HG03571 (cell line): Measurements from ENCODE around the gene AKIRIN1.
"Not testable (repeated sequence)": the region's sequence is repeated elsewhere in the genome, so short reads cannot be mapped to it uniquely, and the experiment has no call there.

ENCODE experiments used
- ATAC-seq: cut with Tn5 transposase; IDR thresholded peaks from one replicate; pipeline ENCODE4 v1.9.1; 2021; ENCODE audit not compliant: unreplicated experiment

AKIRIN1 gene

GRCh38 chr1:38990738-38991637 is at the start of gene AKIRIN1:
Gene AKIRIN1, plus strand, starts transcription at chr1:38991276. Its CDS starts 105 bp downstream, at chr1:38991381.
- peak; percentile 86 for ATAC-seq

- ATAC-seq, result no peak
Observed at GRCh38 chr1:38941527-38942019, 49.5 kb upstream of the AKIRIN1 start, which contains the start of gene RHBDL2. Gene RHBDL2, minus strand, starts transcription at chr1:38941830. Its CDS starts 22,618 bp downstream, at chr1:38919212.

- no peak for ATAC-seq
Observed at GRCh38 chr1:38942664-38943428, 48.2 kb upstream of the AKIRIN1 start.

GRCh38 chr1:38944547-38944946 is 46.5 kb upstream of the AKIRIN1 start:
- no peak for ATAC-seq

- ATAC-seq, result no peak
Observed at GRCh38 chr1:38950553-38950952, 40.5 kb upstream of the AKIRIN1 start.

GRCh38 chr1:38953433-38953860 is 37.6 kb upstream of the AKIRIN1 start:
- ATAC-seq, result no peak

- ATAC-seq, result no peak
Observed at GRCh38 chr1:38958967-38959366, 32.1 kb upstream of the AKIRIN1 start.

- no peak for ATAC-seq
Observed at GRCh38 chr1:38962113-38962512, 29.0 kb upstream of the AKIRIN1 start.

- ATAC-seq, result no peak
Observed at GRCh38 chr1:38962560-38962959, 28.5 kb upstream of the AKIRIN1 start.

GRCh38 chr1:38964140-38964548 is 26.9 kb upstream of the AKIRIN1 start:
- no peak for ATAC-seq

- not testable (repeated sequence) for ATAC-seq
Observed at GRCh38 chr1:38973145-38973544, 17.9 kb upstream of the AKIRIN1 start.

GRCh38 chr1:38973659-38974437 is 17.2 kb upstream of the AKIRIN1 start:
- ATAC-seq, result no peak

- ATAC-seq, result not testable (repeated sequence)
Observed at GRCh38 chr1:38977399-38978244, 13.5 kb upstream of the AKIRIN1 start.

- ATAC-seq, result not testable (repeated sequence)
Observed at GRCh38 chr1:38978245-38978542, 12.9 kb upstream of the AKIRIN1 start.

- not testable (repeated sequence) for ATAC-seq
Observed at GRCh38 chr1:38979380-38979779, 11.7 kb upstream of the AKIRIN1 start.

GRCh38 chr1:38989979-38990378 is 1.1 kb upstream of the AKIRIN1 start:
- ATAC-seq, result no peak

GRCh38 chr1:38990386-38990737 is 714 bp upstream of the AKIRIN1 start:
- ATAC-seq, result no peak

GRCh38 chr1:38991638-38992411 is 749 bp downstream of the AKIRIN1 start:
- no peak for ATAC-seq

GRCh38 chr1:38992412-38993111 is 1.5 kb downstream of the AKIRIN1 start:
- no peak for ATAC-seq
